ENCODE results near the gene VWF. TPM values are rescaled to one million over a fixed set of nuclear protein-coding genes. Genes with fewer than 3 reads are reported as not detected.

Gene VWF
- total and polyA plus RNA-seq, 2 experiments from 2014 or later, result 0.42 to 0.56 TPM

- Histone ChIP-seq H3K36me3 (ENCODE audit: insufficient read depth) (no peaks in the 10 kb centered on the region), H3K27me3 (ENCODE audit: insufficient read depth) (no peaks in the 10 kb centered on the region), H4K20me1 (replicated peaks; ENCODE audit: insufficient read depth) (0 out of 2 replicates have a peak, but pooled peaks cover 3% of the 10 kb centered on the region), H3K27ac (ENCODE audit: low read depth) (no peak overlapping the region), H3K9me2 (ENCODE audit: insufficient read depth) (no peaks in the 10 kb centered on the region), H2AFZ (peak overlapping the region; percentile 97; the same call in 1 of the 2 replicates), H3F3A (replicated peaks; ENCODE audit: low read depth) (no peaks in the 10 kb centered on the region), H3K4me2 (0 out of 2 replicates have a peak overlapping the region, but pooled peaks have one; percentile 31), H3K79me2 (replicated peaks; ENCODE audit: insufficient read depth) (no peaks in the 10 kb centered on the region), H3K4me3 (no peak overlapping the region), H3K4me1 (ENCODE audit: insufficient read depth) (peaks cover 15% of the 10 kb centered on the region)
- Mint-ChIP-seq H3K27ac (no peak overlapping the region), H3K27me3 (ENCODE audit: insufficient read depth, low read depth, poor library complexity) (peaks cover 4% of the 10 kb centered on the region), H3K9me3 (no peaks in the 10 kb centered on the region), H3K4me3 (no peak overlapping the region), H3K36me3 (ENCODE audit: low read depth) (no peaks in the 10 kb centered on the region), H3K4me1 (peaks cover 28% of the 10 kb centered on the region)
- ATAC-seq, result no peak
- DNase-seq (ENCODE audit: low spot score), result no peak
- TF ChIP-seq ZNF462 (CRISPR knock-in tag; IDR thresholded peaks at IDR 0.05) (no peak), ZNF114 (CRISPR knock-in tag; IDR thresholded peaks at IDR 0.05) (no peak), NANOG (IDR thresholded peaks at IDR 0.05; ENCODE audit: borderline replicate concordance) (no peak), EZH2phosphoT487 (IDR thresholded peaks at IDR 0.05; ENCODE audit: unreplicated experiment) (no peak), EZH2 (IDR thresholded peaks at IDR 0.05; ENCODE audit: low read depth, unreplicated experiment) (no peak), ETS1 (IDR thresholded peaks at IDR 0.05) (no peak), ZNF331 (CRISPR knock-in tag; IDR thresholded peaks at IDR 0.05; ENCODE audit: low read depth) (no peak), REST (IDR thresholded peaks at IDR 0.05; ENCODE audit: unreplicated experiment) (no peak), CTCF (conservative IDR thresholded peaks at IDR 0.05; ENCODE audit: low read depth in 2 of 2) (no peak), STAT1 (IDR thresholded peaks at IDR 0.05; ENCODE audit: unreplicated experiment) (no peak), JUNB (IDR thresholded peaks at IDR 0.05; ENCODE audit: unreplicated experiment) (no peak), POLR2AphosphoS5 (IDR thresholded peaks at IDR 0.05; ENCODE audit: low read depth) (no peak), CREB1 (CRISPR knock-in tag; IDR thresholded peaks at IDR 0.05; ENCODE audit: low read depth) (no peak)
Measured at GRCh38 chr12:5987573-5987972, 136.9 kb downstream of the VWF start.
